NCI-H526 treated with DMSO at 0.1 percent for 48 hours (cell line): ENCODE results near the gene KLK2.

Experiments
- DNase-seq: peaks from one replicate; lab custom pipeline; 2025; lab: John Stamatoyannopoulos, UW

Gene KLK2

GRCh38 chr19:50924586-50924985, 51.3 kb downstream of the KLK2 start:
- no peak for DNase-seq

- DNase-seq = no peak
Measured at GRCh38 chr19:50925734-50926133, 52.5 kb downstream of the KLK2 start.

GRCh38 chr19:50926144-50926543, 52.9 kb downstream of the KLK2 start:
- DNase-seq = no peak

GRCh38 chr19:50928831-50929230, 55.6 kb downstream of the KLK2 start:
- no peak for DNase-seq
